Glomerular visceral epithelial cell (primary cell): Measurements from ENCODE around the gene GPR150.
A peak's percentile ranks its signal among the peaks of the same experiment; 100 is the strongest.

ENCODE experiments used
- DNase-seq: peaks from one replicate; pipeline ENCODE4 v3.0.0-alpha.2; 2016; ENCODE audit errors: extremely low spot score

Gene GPR150

DNA sequence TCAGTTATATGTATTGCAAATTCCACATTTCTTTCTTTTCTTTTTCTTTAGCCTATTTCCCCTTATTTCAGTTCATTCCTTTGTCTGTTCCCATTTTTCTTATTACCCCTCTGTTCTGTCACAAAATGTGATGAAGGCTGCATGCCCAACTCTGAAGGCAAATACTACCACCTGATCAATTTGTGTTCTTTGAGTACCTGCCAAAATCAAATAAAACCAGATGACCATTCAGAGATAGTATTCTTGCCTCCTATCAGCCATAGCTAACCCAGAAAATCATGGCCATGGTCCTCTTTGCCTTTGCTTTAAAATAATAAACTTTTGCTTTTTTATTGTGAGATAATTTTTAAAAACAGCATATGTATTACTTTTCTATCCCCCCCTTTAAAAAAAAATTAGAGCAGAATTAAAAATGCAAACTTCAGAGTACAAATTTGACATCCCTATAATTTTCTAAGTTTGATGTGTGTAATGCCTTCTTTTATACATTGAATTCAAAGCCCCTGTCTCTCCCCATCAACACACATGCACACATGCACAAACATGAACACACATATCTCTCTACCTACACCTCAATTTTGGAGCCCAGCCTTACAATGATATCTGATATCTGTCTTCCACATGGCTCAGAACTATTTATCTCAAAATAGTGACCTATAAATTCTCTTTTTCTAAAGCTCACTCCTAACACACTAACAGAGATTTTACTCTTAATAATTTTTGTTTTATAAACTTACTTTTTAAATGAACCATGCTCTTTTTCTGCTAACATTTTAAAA is 30.1 kb downstream of the GPR150 start:
- DNase-seq = no peak

- no peak for DNase-seq
These were observed 33.0 kb downstream of the GPR150 start for GRCh38 chr5:95652849-95653248.

- no peak for DNase-seq
These were observed 34.3 kb downstream of the GPR150 start for GRCh38 chr5:95654196-95654595.

DNA sequence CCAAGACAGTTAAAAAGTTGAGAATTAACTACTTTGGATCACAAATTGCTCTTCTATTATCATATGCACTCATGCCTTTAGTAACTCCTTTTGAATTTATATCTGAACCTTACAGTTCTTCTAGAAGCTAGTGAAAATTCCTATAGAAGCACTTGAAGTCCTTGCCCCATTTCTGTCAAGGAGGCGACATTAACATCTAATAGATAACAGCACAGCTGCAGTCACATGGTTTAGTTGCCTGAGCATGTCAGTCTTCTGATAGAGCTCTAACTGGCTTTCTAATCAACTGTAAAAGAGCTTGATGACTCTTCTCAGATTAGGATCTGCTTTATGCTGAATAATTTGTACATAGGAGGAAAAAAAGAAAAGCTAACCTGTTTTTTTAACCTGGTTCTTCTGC is 35.7 kb downstream of the GPR150 start:
- DNase-seq = no peak

DNA sequence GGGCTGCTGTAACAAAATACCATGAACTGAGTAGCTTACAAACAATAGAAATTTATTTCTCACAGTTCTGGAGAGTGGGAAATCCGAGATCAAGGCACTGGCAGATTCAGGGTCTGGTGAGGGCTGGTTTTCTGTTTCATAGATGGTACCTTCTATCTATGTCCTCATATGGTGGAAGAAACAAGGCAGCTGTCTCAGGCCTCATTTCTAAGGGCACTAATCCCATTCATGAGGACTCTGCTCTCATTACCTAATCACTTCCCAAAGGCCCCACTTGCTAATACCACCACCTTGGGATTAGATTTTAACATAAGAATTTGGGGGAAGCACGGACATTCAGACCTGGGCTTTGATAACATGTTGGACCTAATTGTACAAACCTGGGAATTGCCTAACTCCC is 40.2 kb downstream of the GPR150 start:
- no peak for DNase-seq

DNA sequence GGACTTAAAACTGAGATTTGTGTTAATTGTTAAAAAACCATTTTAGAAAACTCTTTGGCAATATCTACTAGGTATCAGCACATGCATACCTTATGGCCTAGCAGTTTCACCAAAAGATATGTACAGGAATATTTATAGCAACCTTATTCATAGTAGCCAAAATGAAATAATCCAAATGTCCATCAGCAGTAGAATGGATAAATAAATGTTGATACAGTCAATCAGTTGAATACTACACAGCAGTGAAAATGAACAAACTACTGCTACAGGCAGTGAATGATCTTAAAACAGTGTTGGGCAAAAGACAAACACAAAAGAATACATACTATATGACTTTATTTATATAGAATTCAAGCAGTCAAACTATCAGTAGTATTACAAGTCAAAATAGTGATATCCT is 43.1 kb downstream of the GPR150 start:
- DNase-seq = no peak

GRCh38 chr5:95664204-95664786 is 44.4 kb downstream of the GPR150 start:
- DNase-seq = peak; percentile 39

DNA sequence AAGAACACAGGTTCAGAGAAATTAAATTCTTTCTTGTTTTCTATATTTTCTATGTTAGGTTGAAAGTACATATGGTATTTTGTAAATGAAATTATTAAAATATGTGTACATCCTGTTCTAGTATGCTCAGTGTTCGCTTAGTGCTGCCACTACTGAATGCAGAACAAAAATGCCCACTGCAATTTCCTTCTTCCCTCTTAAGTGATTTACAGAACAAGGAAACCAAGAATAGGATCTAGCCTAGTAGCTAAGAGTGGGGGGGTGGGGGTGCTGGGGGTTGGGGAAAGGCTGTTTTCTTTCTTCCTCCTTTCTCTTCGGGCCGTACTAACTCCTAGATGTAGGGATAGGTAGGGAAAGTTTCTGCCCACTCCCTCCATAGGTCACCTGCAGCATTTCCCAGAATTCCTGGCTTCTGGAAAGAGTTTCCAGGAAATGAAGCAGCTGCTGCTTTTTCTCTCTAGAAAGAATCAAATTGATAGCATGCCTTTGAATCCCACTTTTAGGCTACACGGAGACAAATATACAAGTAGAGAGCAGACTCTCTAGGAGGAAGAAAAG is 47.3 kb downstream of the GPR150 start:
- DNase-seq = no peak

GRCh38 chr5:95667678-95668077 is 47.8 kb downstream of the GPR150 start:
- DNase-seq = no peak

DNA sequence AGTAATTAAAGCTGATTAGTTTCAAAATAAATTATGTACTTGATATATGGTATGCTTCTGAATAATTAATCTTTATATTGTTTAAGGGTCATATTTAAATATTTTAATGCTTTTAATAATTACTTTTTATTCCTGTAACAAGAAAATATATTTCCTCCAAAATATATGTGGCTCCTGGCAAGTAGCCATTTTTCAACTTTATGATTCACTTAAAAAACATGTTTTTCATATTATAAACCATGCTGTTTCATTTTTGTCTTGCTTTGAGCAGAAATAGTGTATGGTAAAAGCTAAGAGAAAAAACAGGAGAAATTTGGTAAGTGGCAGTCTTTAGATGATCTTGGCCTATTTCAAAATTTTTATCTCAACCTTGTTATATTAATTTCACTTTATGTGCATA is 48.3 kb downstream of the GPR150 start:
- DNase-seq = no peak

- DNase-seq = no peak
These were observed 48.8 kb downstream of the GPR150 start for GRCh38 chr5:95668728-95669127.

GRCh38 chr5:95669540-95669939 is 49.7 kb downstream of the GPR150 start:
- DNase-seq = peak; percentile 72

GRCh38 chr5:95669985-95670384 is 50.1 kb downstream of the GPR150 start:
- no peak for DNase-seq

- no peak for DNase-seq
These were observed 50.7 kb downstream of the GPR150 start for GRCh38 chr5:95670568-95670967.
